ENCODE measurements around the gene GLE1.

- TF ChIP-seq POLR2AphosphoS5 (IDR thresholded peaks at IDR 0.05; ENCODE audit: borderline replicate concordance, low read depth, low read length) (no peak), EZH2 (IDR thresholded peaks at IDR 0.05) (no peak), FOXP2 (optimal IDR thresholded peaks at IDR 0.05; ENCODE audit: control extremely low read depth, extremely low read length, insufficient read depth) (no peak)
Measured at GRCh38 chr9:128526720-128527119, 22.2 kb downstream of the GLE1 start.

Measured in SK-N-MC (cell line).